SK-N-SH treated with all-trans-retinoic acid at 6 μM for 48 hours (cell line): ENCODE measurements around the gene LMAN2L.

ENCODE experiments used
- ATAC-seq: fragments of 200-7000 bp; cut with Tn5 transposase; 3 replicates; pipeline ENCODE4 v1.9.1; 2020; ENCODE audit warnings: mild to moderate bottlenecking, moderate library complexity
- ARNTL ChIP-seq: fragments of 450-650 bp; formaldehyde crosslinking; IDR thresholded peaks from 2 replicates; pipeline ENCODE4 v1.5.0; 2020; ENCODE audit warnings: low read depth, mild to moderate bottlenecking, moderate library complexity, borderline replicate concordance
- BACH2 ChIP-seq: fragments of 250-450 bp; sonication (Bioruptor Pico); IDR thresholded peaks from 2 replicates; pipeline ENCODE4 v1.9.0; 2021; ENCODE audit warnings: mild to moderate bottlenecking, borderline replicate concordance
- CREB5 ChIP-seq: fragments of 250-450 bp; sonication (Bioruptor Pico); IDR thresholded peaks from 2 replicates; pipeline ENCODE4 v1.5.1; 2020; ENCODE audit warnings: low read depth, mild to moderate bottlenecking, moderate library complexity
- CSDC2 ChIP-seq: fragments of 250-450 bp; sonication (Bioruptor Pico); IDR thresholded peaks from 2 replicates; pipeline ENCODE4 v1.5.0; 2020; ENCODE audit warnings: mild to moderate bottlenecking, moderate library complexity
- CSRNP3 ChIP-seq: fragments of 250-450 bp; sonication (Bioruptor Pico); IDR thresholded peaks from 2 replicates; pipeline ENCODE4 v1.5.1; 2021; ENCODE audit warnings: mild to moderate bottlenecking, moderate library complexity
- ESRRG ChIP-seq: fragments of 250-450 bp; sonication (Bioruptor Pico); IDR thresholded peaks from 2 replicates; pipeline ENCODE4 v1.6.1; 2021; ENCODE audit warnings: mild to moderate bottlenecking
- GLIS3 ChIP-seq: fragments of 250-450 bp; sonication (Bioruptor Pico); IDR thresholded peaks from 2 replicates; pipeline ENCODE4 v1.5.0; 2020; ENCODE audit warnings: mild to moderate bottlenecking, moderate library complexity
- ISL1 ChIP-seq: fragments of 250-450 bp; sonication (Bioruptor Pico); IDR thresholded peaks from 2 replicates; pipeline ENCODE4 v2.1.2; 2022; ENCODE audit warnings: mild to moderate bottlenecking, moderate library complexity
- OSR1 ChIP-seq: fragments of 250-450 bp; sonication (Bioruptor Pico); IDR thresholded peaks from 2 replicates; pipeline ENCODE4 v1.8.0; 2022; ENCODE audit warnings: moderate library complexity, mild to moderate bottlenecking, inconsistent platforms
- PATZ1 ChIP-seq: fragments of 250-450 bp; sonication (Bioruptor Pico); IDR thresholded peaks from 2 replicates; pipeline ENCODE4 v1.8.0; 2020; ENCODE audit warnings: mild to moderate bottlenecking, moderate library complexity, borderline replicate concordance
- POU6F1 ChIP-seq: fragments of 250-450 bp; sonication (Bioruptor Pico); IDR thresholded peaks from 2 replicates; pipeline ENCODE4 v1.8.0; 2021; ENCODE audit warnings: low read depth, mild to moderate bottlenecking, moderate library complexity, borderline replicate concordance
- PPARA ChIP-seq: fragments of 250-450 bp; sonication (Bioruptor Pico); IDR thresholded peaks from 2 replicates; pipeline ENCODE4 v1.5.0; 2020; ENCODE audit warnings: mild to moderate bottlenecking, borderline replicate concordance
- RARB ChIP-seq: fragments of 250-450 bp; sonication (Bioruptor Pico); IDR thresholded peaks from 2 replicates; pipeline ENCODE4 v1.8.0; 2021; ENCODE audit warnings: mild to moderate bottlenecking, moderate library complexity
- TCF4 ChIP-seq: fragments of 250-450 bp; sonication (Bioruptor Pico); IDR thresholded peaks from 2 replicates; pipeline ENCODE4 v1.8.0; 2021; ENCODE audit warnings: mild to moderate bottlenecking, moderate library complexity, borderline replicate concordance
- TOX ChIP-seq: fragments of 250-450 bp; sonication (Bioruptor Pico); IDR thresholded peaks from 2 replicates; pipeline ENCODE4 v1.8.0; 2021; ENCODE audit warnings: mild to moderate bottlenecking, moderate library complexity, borderline replicate concordance
- TSHZ2 ChIP-seq: fragments of 250-450 bp; sonication (Bioruptor Pico); IDR thresholded peaks from 2 replicates; pipeline ENCODE4 v1.5.0; 2020; ENCODE audit warnings: mild to moderate bottlenecking, moderate library complexity
- ZC3H10 ChIP-seq: fragments of 250-450 bp; sonication (Bioruptor Pico); IDR thresholded peaks from 2 replicates; pipeline ENCODE4 v1.5.1; 2021; ENCODE audit warnings: mild to moderate bottlenecking, moderate library complexity
- ZFP3 ChIP-seq: fragments of 250-450 bp; sonication (Bioruptor Pico); IDR thresholded peaks from 2 replicates; pipeline ENCODE4 v1.5.0; 2020; ENCODE audit warnings: mild to moderate bottlenecking, moderate library complexity
- ZFP30 ChIP-seq: fragments of 450-650 bp; formaldehyde crosslinking; IDR thresholded peaks from 2 replicates; pipeline ENCODE4 v1.5.0; 2022; ENCODE audit warnings: mild to moderate bottlenecking, moderate library complexity
- ZNF565 ChIP-seq: fragments of 450-650 bp; formaldehyde crosslinking; conservative IDR thresholded peaks from 2 replicates; pipeline ENCODE4 v1.5.0; 2020; ENCODE audit warnings: low read depth, mild to moderate bottlenecking, moderate library complexity
- ZNF70 ChIP-seq: fragments of 450-650 bp; formaldehyde crosslinking; IDR thresholded peaks from 2 replicates; pipeline ENCODE4 v1.5.0; 2020; ENCODE audit warnings: mild to moderate bottlenecking, moderate library complexity
- ZNF8 ChIP-seq: fragments of 450-650 bp; formaldehyde crosslinking; IDR thresholded peaks from 2 replicates; pipeline ENCODE4 v1.5.0; 2020; ENCODE audit warnings: mild to moderate bottlenecking, moderate library complexity

Gene LMAN2L

GRCh38 chr2:96787411-96787810 lies 47.5 kb upstream of the LMAN2L start:
- TF ChIP-seq CREB5 (CRISPR knock-in tag) (no peak), ISL1 (CRISPR knock-in tag) (no peak), ZC3H10 (CRISPR knock-in tag) (no peak), ZFP30 (CRISPR knock-in tag) (no peak), ARNTL (CRISPR knock-in tag) (no peak), RARB (CRISPR knock-in tag) (no peak), CSRNP3 (CRISPR knock-in tag) (no peak), ZNF8 (CRISPR knock-in tag) (no peak), ZNF565 (CRISPR knock-in tag) (no peak), PPARA (CRISPR knock-in tag) (no peak), ZNF70 (no peak), GLIS3 (CRISPR knock-in tag) (no peak), BACH2 (CRISPR knock-in tag) (no peak), TCF4 (CRISPR knock-in tag) (no peak), ZFP3 (no peak), ESRRG (no peak), POU6F1 (CRISPR knock-in tag) (no peak), TSHZ2 (CRISPR knock-in tag) (no peak), PATZ1 (no peak), OSR1 (CRISPR knock-in tag) (no peak)
- no peak; the same call in 2 of the 3 replicates for ATAC-seq

- TF ChIP-seq POU6F1 (CRISPR knock-in tag) = no peak
- TF ChIP-seq TCF4 (CRISPR knock-in tag) = no peak
- TF ChIP-seq ZFP3 = no peak
- TF ChIP-seq CREB5 (CRISPR knock-in tag) = no peak
- no peak for TF ChIP-seq CSDC2 (CRISPR knock-in tag)
- TF ChIP-seq ZC3H10 (CRISPR knock-in tag) = no peak
- no peak for TF ChIP-seq ARNTL (CRISPR knock-in tag)
- TF ChIP-seq OSR1 (CRISPR knock-in tag) = no peak
- no peak for TF ChIP-seq TOX
- no peak for ATAC-seq
These were observed 43.5 kb upstream of the LMAN2L start for GRCh38 chr2:96783388-96783787.
